Osteocyte (in vitro differentiated cells): Measurements from ENCODE around the gene PRRC2A. TPM values are rescaled to one million over a fixed set of nuclear protein-coding genes. Genes with fewer than 3 reads are reported as not detected.

Experiments
- DNase-seq: peaks from one replicate; pipeline ENCODE4 v3.0.0; 2021; ENCODE audit warnings: mixed read lengths; ENCODE audit not compliant: unreplicated experiment; ENCODE audit errors: extremely low spot score
- H3K27ac Mint-ChIP-seq: one replicate; pipeline ENCODE4 v1.8.0; 2021; ENCODE audit warnings: mild to moderate bottlenecking, mixed read lengths; ENCODE audit not compliant: unreplicated experiment
- H3K27me3 Mint-ChIP-seq: one replicate; pipeline ENCODE4 v1.8.0; 2021; ENCODE audit warnings: mixed read lengths; ENCODE audit not compliant: unreplicated experiment
- H3K36me3 Mint-ChIP-seq: one replicate; pipeline ENCODE4 v1.8.0; 2021; ENCODE audit warnings: mixed read lengths; ENCODE audit not compliant: unreplicated experiment
- H3K4me1 Mint-ChIP-seq: one replicate; pipeline ENCODE4 v1.8.0; 2021; ENCODE audit warnings: mixed read lengths; ENCODE audit not compliant: unreplicated experiment
- H3K4me3 Mint-ChIP-seq: one replicate; pipeline ENCODE4 v1.8.0; 2021; ENCODE audit warnings: mild to moderate bottlenecking, moderate library complexity, mixed read lengths; ENCODE audit not compliant: unreplicated experiment
- H3K9me3 Mint-ChIP-seq: one replicate; pipeline ENCODE4 v1.8.0; 2021; ENCODE audit warnings: mixed read lengths; ENCODE audit not compliant: unreplicated experiment
- CTCF ChIP-seq: fragments of 200-600 bp; sonication (generic); IDR thresholded peaks from 2 replicates; pipeline ENCODE4 v1.5.0; 2021; ENCODE audit warnings: antibody characterized with exemption, mild to moderate bottlenecking, moderate library complexity
- total RNA-seq: library from RNA; stranded (reverse); gene quantifications from 2 replicates; pipeline ENCODE4 v1.2.1, GENCODE V29; 2021

The PRRC2A gene
- total RNA-seq, 1 donor from 2014 or later, result 205 TPM

GRCh38 chr6:31592396-31592771 is 28.1 kb upstream of the PRRC2A start:
- Mint-ChIP-seq H3K9me3 (no peaks in the 10 kb centered on the region), H3K4me1 (no peaks in the 10 kb centered on the region)
- no peak for DNase-seq

GRCh38 chr6:31597006-31597405 is 23.5 kb upstream of the PRRC2A start:
- no peaks in the 10 kb centered on the region for H3K36me3 Mint-ChIP-seq
- no peaks in the 10 kb centered on the region for H3K9me3 Mint-ChIP-seq
- no peak for DNase-seq
- H3K27me3 Mint-ChIP-seq, result no peaks in the 10 kb centered on the region
- no peak overlapping the region for H3K4me3 Mint-ChIP-seq
- TF ChIP-seq CTCF, result peak; percentile 54
- H3K27ac Mint-ChIP-seq, result no peak overlapping the region
- H3K4me1 Mint-ChIP-seq, result no peaks in the 10 kb centered on the region

More at GRCh38 chr6:31592396-31592771, 28.1 kb upstream of the PRRC2A start:
- TF ChIP-seq CTCF, result no peak
- Mint-ChIP-seq H3K36me3 (no peaks in the 10 kb centered on the region), H3K4me3 (no peak overlapping the region), H3K27ac (no peak overlapping the region), H3K27me3 (no peaks in the 10 kb centered on the region)

GRCh38 chr6:31607317-31607716 is 13.2 kb upstream of the PRRC2A start:
- no peak overlapping the region for H3K4me3 Mint-ChIP-seq
- H3K36me3 Mint-ChIP-seq, result no peaks in the 10 kb centered on the region
- H3K27ac Mint-ChIP-seq, result no peak overlapping the region
- no peak for DNase-seq
- H3K9me3 Mint-ChIP-seq, result no peaks in the 10 kb centered on the region
- H3K27me3 Mint-ChIP-seq, result no peaks in the 10 kb centered on the region
- no peaks in the 10 kb centered on the region for H3K4me1 Mint-ChIP-seq
- no peak for TF ChIP-seq CTCF

GRCh38 chr6:31609519-31610406 is 10.8 kb upstream of the PRRC2A start:
- Mint-ChIP-seq H3K27ac (no peak overlapping the region), H3K36me3 (no peaks in the 10 kb centered on the region), H3K9me3 (no peaks in the 10 kb centered on the region), H3K27me3 (no peaks in the 10 kb centered on the region), H3K4me3 (no peak overlapping the region), H3K4me1 (no peaks in the 10 kb centered on the region)
- TF ChIP-seq CTCF, result no peak
- no peak for DNase-seq

- no peaks in the 10 kb centered on the region for H3K4me1 Mint-ChIP-seq
- H3K27ac Mint-ChIP-seq, result no peak overlapping the region
- TF ChIP-seq CTCF, result no peak
- no peaks in the 10 kb centered on the region for H3K9me3 Mint-ChIP-seq
- DNase-seq, result no peak
- H3K27me3 Mint-ChIP-seq, result no peaks in the 10 kb centered on the region
- no peaks in the 10 kb centered on the region for H3K36me3 Mint-ChIP-seq
- H3K4me3 Mint-ChIP-seq, result no peak overlapping the region
Observed at GRCh38 chr6:31610968-31611367, 9.5 kb upstream of the PRRC2A start.
